CD14-positive monocyte (primary cell): ENCODE data around the gene RAI14. TPM values are rescaled to one million over a fixed set of nuclear protein-coding genes. Genes with fewer than 3 reads are reported as not detected.

Experiments
- DNase-seq, 3 donors: peaks; one replicate each; pipeline ENCODE4 v3.0.0-alpha.2; 2011 to 2022
- H2AFZ ChIP-seq: 2 replicates; pipeline ENCODE4 v1.6.0; 2012; ENCODE audit warnings: mild to moderate bottlenecking, low read depth, low read length, inconsistent platforms; ENCODE audit not compliant: insufficient read depth, poor library complexity, severe bottlenecking
- H3K27ac ChIP-seq, 2 donors: 1 replicate in 1 of 2; 2 replicates in 1 of 2; pipeline ENCODE4 v1.5.1; 2012 to 2013; ENCODE audit warnings: low read length in 2 of 2, control low read depth in 1 of 2, inconsistent platforms in 1 of 2, low read depth in 1 of 2, mild to moderate bottlenecking in 1 of 2
- H3K27me3 ChIP-seq, 2 donors: one replicate each; pipeline versions ENCODE4 v1.6.0 to v1.6.1; 2011 to 2013; ENCODE audit warnings: low read length in 2 of 2; ENCODE audit not compliant: control insufficient read depth in 2 of 2, insufficient read depth in 2 of 2
- H3K36me3 ChIP-seq, 2 donors: replicated peaks in 1 of 2; 1 replicate in 1 of 2; 2 replicates in 1 of 2; pipeline versions ENCODE4 v1.5.1 to v1.6.1; 2012 to 2013; ENCODE audit warnings: low read length in 2 of 2, control low read depth in 1 of 2, inconsistent platforms in 1 of 2, mild to moderate bottlenecking in 1 of 2; ENCODE audit not compliant: insufficient read depth in 2 of 2, control insufficient read depth in 1 of 2
- H3K4me1 ChIP-seq, 2 donors: 1 replicate in 1 of 2; 2 replicates in 1 of 2; pipeline versions ENCODE4 v1.5.1 to v1.6.1; 2012 to 2013; ENCODE audit warnings: low read length in 2 of 2, control low read depth in 1 of 2, inconsistent platforms in 1 of 2, mild to moderate bottlenecking in 1 of 2, moderate library complexity in 1 of 2; ENCODE audit not compliant: insufficient read depth in 2 of 2, control insufficient read depth in 1 of 2
- H3K4me2 ChIP-seq: replicated peaks from 2 replicates; pipeline ENCODE3; 2012; ENCODE audit warnings: low read length, moderate library complexity, mild to moderate bottlenecking; ENCODE audit not compliant: poor library complexity, severe bottlenecking; ENCODE audit errors: extremely low read depth
- H3K4me3 ChIP-seq, 3 experiments: fragments of 200-600 bp in 1 of 3; sonication (generic) in 1 of 3; replicated peaks in 1 of 3; 1 replicate in 2 of 3; 2 replicates in 1 of 3; pipeline ENCODE4 v1.5.1; 2011 to 2013; ENCODE audit warnings: low read length in 3 of 3, mild to moderate bottlenecking in 3 of 3, control low read depth in 2 of 3, low read depth in 2 of 3, inconsistent platforms in 1 of 3, moderate library complexity in 1 of 3
- H3K79me2 ChIP-seq: 2 replicates; pipeline ENCODE4 v1.6.0; 2012; ENCODE audit warnings: mild to moderate bottlenecking, control low read depth, inconsistent platforms, low read length, moderate library complexity; ENCODE audit not compliant: insufficient read depth
- H3K9ac ChIP-seq: 2 replicates; pipeline ENCODE4 v1.6.0; 2017; ENCODE audit warnings: low read length, mild to moderate bottlenecking; ENCODE audit not compliant: insufficient read depth, poor library complexity, severe bottlenecking
- H3K9me3 ChIP-seq, 2 donors: replicated peaks in 1 of 2; 1 replicate in 1 of 2; 2 replicates in 1 of 2; pipeline versions ENCODE4 v1.5.1 to v1.6.1; 2012 to 2013; ENCODE audit warnings: low read length in 2 of 2, control low read depth in 1 of 2; ENCODE audit not compliant: control insufficient read depth in 1 of 2, insufficient read depth in 1 of 2
- H4K20me1 ChIP-seq: 2 replicates; pipeline ENCODE4 v1.6.0; 2012; ENCODE audit warnings: mild to moderate bottlenecking, low read length, control low read depth, moderate library complexity; ENCODE audit not compliant: insufficient read depth
- H3K27ac Mint-ChIP-seq, 7 donors: one replicate each; pipeline ENCODE4 v1.8.0; 2020; ENCODE audit warnings: mild to moderate bottlenecking in 7 of 7, mixed read lengths in 7 of 7, moderate library complexity in 6 of 7, inconsistent platforms in 2 of 7
- H3K27me3 Mint-ChIP-seq, 3 donors: one replicate each; pipeline ENCODE4 v1.8.0; 2021 to 2022; ENCODE audit warnings: low read depth in 3 of 3, mild to moderate bottlenecking in 3 of 3, mixed read lengths in 3 of 3, moderate library complexity in 3 of 3, inconsistent platforms in 1 of 3
- H3K36me3 Mint-ChIP-seq, 2 donors: one replicate each; pipeline ENCODE4 v1.8.0; 2020; ENCODE audit warnings: mixed read lengths in 2 of 2, inconsistent platforms in 1 of 2, mild to moderate bottlenecking in 1 of 2
- H3K4me1 Mint-ChIP-seq: one replicate; pipeline ENCODE4 v1.8.0; 2020; ENCODE audit warnings: mild to moderate bottlenecking, mixed read lengths
- H3K4me3 Mint-ChIP-seq, 2 donors: one replicate each; pipeline ENCODE4 v1.8.0; 2020; ENCODE audit warnings: mild to moderate bottlenecking in 2 of 2, mixed read lengths in 2 of 2, moderate library complexity in 1 of 2
- H3K9me3 Mint-ChIP-seq, 7 donors: one replicate each; pipeline ENCODE4 v1.8.0; 2020 to 2022; ENCODE audit warnings: mixed read lengths in 7 of 7, mild to moderate bottlenecking in 6 of 7, moderate library complexity in 6 of 7, inconsistent platforms in 2 of 7
- CTCF ChIP-seq: fragments of 200-600 bp; IDR thresholded peaks from one replicate; pipeline ENCODE4 v1.8.0; 2022; ENCODE audit warnings: antibody characterized with exemption, mild to moderate bottlenecking
- WGBS: methylation state at CpG from one replicate; pipeline ENCODE4 v1.1.5; 2013; ENCODE audit warnings: missing lambda C conversion rate; ENCODE audit not compliant: insufficient coverage; 5-methylcytosine and 5-hydroxymethylcytosine counted together
- intact Hi-C, 2 donors: fragments of 100-400 bp; cut with micrococcal nuclease; formaldehyde crosslinking; loops; one replicate each; pipeline versions ENCODE4 v1.15.0 to v1.15.1; 2023
- polyA plus RNA-seq, 3 donors: library from polyadenylated mRNA; depleted of rRNA in 1 of 3; unstranded in 2 of 3; stranded (reverse) in 1 of 3; fragments of 300-500 nt in 2 of 3; fragments of >200 nt in 1 of 3; fragmentation: Illumina TruSeq in 2 of 3; gene quantifications; 1 replicate in 2 of 3; 2 replicates in 1 of 3; pipeline ENCODE4 v1.2.3, GENCODE V29; 2012 to 2021

The RAI14 gene
- polyA plus RNA-seq, 3 donors, result 0.08 TPM; not detected in 2

DNA sequence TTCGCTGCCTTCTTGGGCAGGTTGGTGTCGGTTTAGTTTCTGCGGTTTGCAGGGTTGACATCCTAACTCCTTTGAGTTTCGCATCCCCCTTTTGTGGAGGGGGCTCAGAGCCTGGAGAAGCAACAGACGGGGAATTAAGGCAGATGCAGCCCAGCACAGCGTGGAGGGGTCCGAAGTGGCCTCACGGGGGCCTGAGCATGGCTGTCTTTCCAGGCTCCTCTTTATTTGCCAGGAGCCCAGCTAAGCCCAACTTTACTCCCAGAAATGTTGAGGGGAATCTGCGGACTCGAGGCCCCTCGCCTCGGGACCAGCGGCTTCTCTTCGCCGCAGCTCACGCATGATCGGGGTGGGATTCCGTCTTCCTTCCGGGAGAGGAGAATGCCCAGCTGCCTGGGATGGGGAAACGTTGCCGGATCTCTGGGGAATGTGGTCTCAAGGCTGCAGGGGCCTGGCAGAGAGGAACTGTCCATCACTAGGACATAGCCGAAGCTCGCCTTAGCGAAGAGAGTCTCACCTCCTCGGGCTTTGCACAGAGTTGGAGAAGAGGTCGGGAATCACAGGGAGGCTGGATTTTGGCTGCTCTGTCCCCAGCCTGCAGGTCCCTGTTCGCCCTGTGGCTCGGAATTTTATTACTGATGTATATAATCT is 1.3 kb downstream of the RAI14 start:
- DNase-seq, result no peak
- H4K20me1 ChIP-seq, result no peaks in the 10 kb centered on the region
- H3K9me3 ChIP-seq, result peaks cover 0 to 15% of the 10 kb centered on the region in 2 donors
- no peak overlapping the region for H3K27ac ChIP-seq
- TF ChIP-seq CTCF, result no peak
- H3K27me3 Mint-ChIP-seq, result peaks cover 56 to 71% (median 65%) of the 10 kb centered on the region in 3 donors
- peak overlapping the region; percentile 56 to 83 for H3K4me3 Mint-ChIP-seq
- no peaks in the 10 kb centered on the region for H3K79me2 ChIP-seq
- H3K9ac ChIP-seq, result no peak overlapping the region
- peaks cover 0 to 16% (median 4%) of the 10 kb centered on the region in 7 donors for H3K9me3 Mint-ChIP-seq
- H3K36me3 ChIP-seq, result no peaks in the 10 kb centered on the region
- peak overlapping the region in 1 of 3 experiments; percentile 70 for H3K4me3 ChIP-seq
- peaks cover 0 to 3% of the 10 kb centered on the region in 2 donors for H3K36me3 Mint-ChIP-seq
- peaks cover 55 to 58% of the 10 kb centered on the region in 2 donors for H3K27me3 ChIP-seq
- H3K4me2 ChIP-seq, result peak overlapping the region; percentile 76
- H2AFZ ChIP-seq, result peak overlapping the region; percentile 64
- intact Hi-C loops, result no loop called here
- H3K4me1 Mint-ChIP-seq, result peaks cover 17% of the 10 kb centered on the region
- peaks cover 8 to 19% of the 10 kb centered on the region in 2 donors for H3K4me1 ChIP-seq
- H3K27ac Mint-ChIP-seq, result no peak overlapping the region
- WGBS, result 7% methylated on average over 18 of the region's 28 CpGs

DNA sequence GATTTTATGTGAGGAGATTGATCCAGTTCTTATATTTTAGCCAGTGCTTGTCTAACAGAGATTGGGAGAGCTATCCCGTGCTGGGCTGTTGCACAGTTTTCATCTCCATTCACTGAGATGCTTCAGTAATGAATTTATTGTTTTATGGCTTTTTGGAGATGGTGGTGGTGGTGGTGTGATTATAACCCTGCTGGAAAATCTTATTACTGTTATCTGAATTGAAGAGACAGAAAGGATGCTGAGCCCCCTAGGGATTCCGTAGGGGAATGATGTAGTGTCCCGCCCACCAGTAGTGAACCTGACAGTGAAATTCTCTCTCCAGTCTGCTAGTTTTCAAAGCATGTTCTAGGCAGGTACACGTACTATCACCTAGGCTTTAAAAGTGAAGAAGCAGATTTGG is 1.9 kb downstream of the RAI14 start:
- 100% methylated on average over 1 of the region's 4 CpGs for WGBS
- intact Hi-C loops, result no loop called here
- Mint-ChIP-seq H3K36me3 (peaks cover 0 to 3% of the 10 kb centered on the region in 2 donors), H3K27ac (no peak overlapping the region), H3K4me3 (peak overlapping the region in 1 of 2 donors; percentile 83), H3K4me1 (peaks cover 17% of the 10 kb centered on the region), H3K9me3 (peaks cover 0 to 16% (median 4%) of the 10 kb centered on the region in 7 donors), H3K27me3 (peaks cover 53 to 69% (median 65%) of the 10 kb centered on the region in 3 donors)
- H3K4me1 ChIP-seq, result peaks cover 8 to 19% of the 10 kb centered on the region in 2 donors
- H3K36me3 ChIP-seq, result no peaks in the 10 kb centered on the region
- peaks cover 50 to 53% of the 10 kb centered on the region in 2 donors for H3K27me3 ChIP-seq
- H4K20me1 ChIP-seq, result no peaks in the 10 kb centered on the region
- H3K4me3 ChIP-seq, result no peak overlapping the region
- no peak overlapping the region for H3K4me2 ChIP-seq
- no peak overlapping the region for H3K27ac ChIP-seq
- no peaks in the 10 kb centered on the region for H3K79me2 ChIP-seq
- TF ChIP-seq CTCF, result no peak
- H3K9me3 ChIP-seq, result peaks cover 0 to 15% of the 10 kb centered on the region in 2 donors
- no peak overlapping the region for H2AFZ ChIP-seq
- no peak for DNase-seq
- no peak overlapping the region for H3K9ac ChIP-seq
